GM21515 (cell line): ENCODE measurements around the gene MAGEA12.
"Not testable (repeated sequence)": the region's sequence is repeated elsewhere in the genome, so short reads cannot be mapped to it uniquely, and the experiment has no call there.

Source experiments
- ATAC-seq: cut with Tn5 transposase; IDR thresholded peaks from one replicate; pipeline ENCODE4 v1.9.1; 2021; ENCODE audit not compliant: unreplicated experiment

MAGEA12 gene, protein sequence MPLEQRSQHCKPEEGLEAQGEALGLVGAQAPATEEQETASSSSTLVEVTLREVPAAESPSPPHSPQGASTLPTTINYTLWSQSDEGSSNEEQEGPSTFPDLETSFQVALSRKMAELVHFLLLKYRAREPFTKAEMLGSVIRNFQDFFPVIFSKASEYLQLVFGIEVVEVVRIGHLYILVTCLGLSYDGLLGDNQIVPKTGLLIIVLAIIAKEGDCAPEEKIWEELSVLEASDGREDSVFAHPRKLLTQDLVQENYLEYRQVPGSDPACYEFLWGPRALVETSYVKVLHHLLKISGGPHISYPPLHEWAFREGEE

DNA sequence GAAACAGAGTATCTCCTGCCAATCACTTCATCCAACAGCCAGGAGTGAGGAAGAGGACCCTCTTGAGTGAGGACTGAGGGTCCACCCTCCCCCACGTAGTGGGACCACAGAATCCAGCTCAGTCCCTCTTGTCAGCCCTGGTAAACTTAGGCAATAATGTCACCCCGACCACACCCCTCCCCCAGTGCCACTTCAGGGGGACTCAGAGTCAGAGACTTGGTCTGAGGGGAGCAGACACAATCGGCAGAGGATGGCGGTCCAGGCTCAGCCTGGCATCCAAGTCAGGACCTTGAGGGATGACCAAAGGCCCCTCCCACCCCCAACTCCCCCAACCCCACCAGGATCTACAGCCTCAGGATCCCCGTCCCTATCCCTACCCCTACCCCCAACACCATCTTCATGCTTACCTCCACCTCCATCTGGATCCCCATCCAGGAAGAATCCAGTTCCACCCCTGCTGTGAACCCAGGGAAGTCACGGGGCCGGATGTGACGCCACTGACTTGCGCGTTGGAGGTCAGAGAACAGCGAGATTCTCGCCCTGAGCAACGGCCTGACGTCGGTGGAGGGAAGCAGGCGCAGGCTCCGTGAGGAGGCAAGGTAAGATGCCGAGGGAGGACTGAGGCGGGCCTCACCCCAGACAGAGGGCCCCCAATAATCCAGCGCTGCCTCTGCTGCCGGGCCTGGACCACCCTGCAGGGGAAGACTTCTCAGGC lies at the start of gene MAGEA12, which contains the start of gene CSAG1:
MAGEA12 (plus strand) TSS at position 497 of the 715 bp plus-strand sequence. CDS start 2,405 bp downstream, outside the sequence.
CSAG1 (minus strand) TSS at position 461 of the 715 bp plus-strand sequence. CDS start 1,261 bp downstream, outside the sequence.
- no peak for ATAC-seq

DNA sequence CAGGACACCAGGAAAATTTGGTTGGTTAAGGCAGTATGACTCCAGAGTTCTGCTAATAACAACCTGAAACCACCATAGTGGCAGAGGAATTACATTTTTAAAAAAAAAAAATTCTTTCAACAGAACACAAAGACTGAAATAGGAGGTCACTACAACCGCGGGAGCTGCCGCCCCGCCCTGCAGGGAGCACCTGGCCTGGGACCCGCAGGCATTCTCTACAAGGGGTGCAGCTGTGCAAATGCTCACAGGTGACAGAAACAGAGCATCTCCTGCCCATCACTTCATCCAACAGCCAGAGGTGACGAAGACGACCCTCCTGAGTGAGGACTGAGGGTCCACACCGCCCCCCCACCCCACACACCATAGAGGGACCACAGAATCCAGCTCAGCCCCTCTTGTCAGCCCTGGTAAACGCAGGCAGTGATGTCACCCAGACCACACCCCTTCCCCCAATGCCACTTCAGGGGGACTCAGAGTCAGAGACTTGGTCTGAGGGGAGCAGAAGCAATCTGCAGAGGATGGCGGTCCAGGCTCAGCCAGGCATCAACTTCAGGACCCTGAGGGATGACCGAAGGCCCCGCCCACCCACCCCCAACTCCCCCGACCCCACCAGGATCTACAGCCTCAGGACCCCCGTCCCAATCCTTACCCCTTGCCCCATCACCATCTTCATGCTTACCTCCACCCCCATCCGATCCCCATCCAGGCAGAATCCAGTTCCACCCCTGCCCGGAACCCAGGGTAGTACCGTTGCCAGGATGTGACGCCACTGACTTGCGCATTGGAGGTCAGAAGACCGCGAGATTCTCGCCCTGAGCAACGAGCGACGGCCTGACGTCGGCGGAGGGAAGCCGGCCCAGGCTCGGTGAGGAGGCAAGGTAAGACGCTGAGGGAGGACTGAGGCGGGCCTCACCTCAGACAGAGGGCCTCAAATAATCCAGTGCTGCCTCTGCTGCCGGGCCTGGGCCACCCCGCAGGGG lies 35.3 kb upstream of the MAGEA12 start, which contains the start of gene MAGEA3:
MAGEA3 (plus strand) TSS at position 843 of the 980 bp plus-strand sequence. CDS start 2,039 bp downstream, outside the sequence.
- not testable (repeated sequence) for ATAC-seq

DNA sequence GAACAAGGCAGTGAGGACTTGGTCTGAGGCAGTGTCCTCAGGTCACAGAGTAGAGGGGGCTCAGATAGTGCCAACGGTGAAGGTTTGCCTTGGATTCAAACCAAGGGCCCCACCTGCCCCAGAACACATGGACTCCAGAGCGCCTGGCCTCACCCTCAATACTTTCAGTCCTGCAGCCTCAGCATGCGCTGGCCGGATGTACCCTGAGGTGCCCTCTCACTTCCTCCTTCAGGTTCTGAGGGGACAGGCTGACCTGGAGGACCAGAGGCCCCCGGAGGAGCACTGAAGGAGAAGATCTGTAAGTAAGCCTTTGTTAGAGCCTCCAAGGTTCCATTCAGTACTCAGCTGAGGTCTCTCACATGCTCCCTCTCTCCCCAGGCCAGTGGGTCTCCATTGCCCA lies 33.2 kb upstream of the MAGEA12 start:
- ATAC-seq: not testable (repeated sequence)

DNA sequence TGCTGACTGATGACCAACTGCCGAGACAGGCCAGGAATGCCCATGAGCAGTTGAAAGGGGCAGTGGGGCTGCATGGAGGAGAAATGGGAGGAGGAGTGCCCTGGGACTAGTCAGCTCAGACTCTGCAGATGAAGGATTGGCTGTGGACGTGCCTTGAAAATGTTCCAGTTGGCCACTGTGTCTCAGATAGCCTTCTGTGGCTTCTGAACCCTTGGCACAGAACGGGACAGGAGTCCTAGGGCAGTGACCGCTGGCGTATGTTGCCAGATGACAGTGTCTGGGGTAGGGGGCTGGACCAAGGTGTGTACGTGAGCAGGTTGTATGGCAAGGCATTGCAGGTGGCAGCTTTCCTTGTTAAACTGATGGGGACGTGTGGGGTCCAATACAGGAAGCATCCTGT lies 27.1 kb upstream of the MAGEA12 start:
- not testable (repeated sequence) for ATAC-seq

DNA sequence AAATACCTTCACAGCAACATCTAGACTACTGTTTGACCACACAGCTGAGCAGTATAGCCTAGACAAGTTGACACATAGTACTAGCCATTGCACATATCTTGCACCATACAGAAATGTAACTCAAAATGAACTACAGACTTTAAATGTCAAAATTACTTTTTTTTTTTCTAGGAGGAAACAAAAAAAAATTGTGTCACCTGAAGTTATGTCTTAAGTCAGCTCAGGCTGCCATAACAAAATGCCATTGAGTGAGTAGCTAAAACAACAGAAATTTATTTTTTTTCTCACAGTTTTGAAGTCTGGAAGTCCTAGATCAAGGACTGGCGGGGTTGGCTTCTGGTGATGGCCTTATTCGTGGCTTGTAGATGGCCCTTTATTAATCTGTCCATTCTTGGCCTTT lies 24.4 kb upstream of the MAGEA12 start, which contains the start of gene CSAG2:
CSAG2 (minus strand) TSS at position 101 of the 400 bp plus-strand sequence. CDS start 161 bp downstream, outside the sequence.
- not testable (repeated sequence) for ATAC-seq

DNA sequence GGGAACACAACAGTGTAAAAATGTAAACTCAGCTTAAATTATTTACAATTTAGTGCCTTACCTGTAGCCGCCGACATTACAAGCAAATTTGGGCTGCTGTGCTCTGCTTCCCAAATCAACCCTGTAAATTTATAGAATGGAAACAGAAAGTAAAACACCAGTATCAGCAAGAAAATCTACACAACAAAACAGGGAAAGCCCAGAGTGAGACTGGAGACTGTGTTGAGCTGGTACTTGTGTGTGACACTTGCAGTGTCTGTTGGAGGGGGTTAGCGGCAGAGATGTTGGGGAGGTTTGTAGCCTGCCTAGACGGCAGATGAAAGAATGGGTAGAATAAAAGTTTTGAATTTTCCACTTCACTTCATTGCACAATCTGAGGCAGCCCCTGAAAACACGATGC lies 20.4 kb upstream of the MAGEA12 start:
- not testable (repeated sequence) for ATAC-seq

DNA sequence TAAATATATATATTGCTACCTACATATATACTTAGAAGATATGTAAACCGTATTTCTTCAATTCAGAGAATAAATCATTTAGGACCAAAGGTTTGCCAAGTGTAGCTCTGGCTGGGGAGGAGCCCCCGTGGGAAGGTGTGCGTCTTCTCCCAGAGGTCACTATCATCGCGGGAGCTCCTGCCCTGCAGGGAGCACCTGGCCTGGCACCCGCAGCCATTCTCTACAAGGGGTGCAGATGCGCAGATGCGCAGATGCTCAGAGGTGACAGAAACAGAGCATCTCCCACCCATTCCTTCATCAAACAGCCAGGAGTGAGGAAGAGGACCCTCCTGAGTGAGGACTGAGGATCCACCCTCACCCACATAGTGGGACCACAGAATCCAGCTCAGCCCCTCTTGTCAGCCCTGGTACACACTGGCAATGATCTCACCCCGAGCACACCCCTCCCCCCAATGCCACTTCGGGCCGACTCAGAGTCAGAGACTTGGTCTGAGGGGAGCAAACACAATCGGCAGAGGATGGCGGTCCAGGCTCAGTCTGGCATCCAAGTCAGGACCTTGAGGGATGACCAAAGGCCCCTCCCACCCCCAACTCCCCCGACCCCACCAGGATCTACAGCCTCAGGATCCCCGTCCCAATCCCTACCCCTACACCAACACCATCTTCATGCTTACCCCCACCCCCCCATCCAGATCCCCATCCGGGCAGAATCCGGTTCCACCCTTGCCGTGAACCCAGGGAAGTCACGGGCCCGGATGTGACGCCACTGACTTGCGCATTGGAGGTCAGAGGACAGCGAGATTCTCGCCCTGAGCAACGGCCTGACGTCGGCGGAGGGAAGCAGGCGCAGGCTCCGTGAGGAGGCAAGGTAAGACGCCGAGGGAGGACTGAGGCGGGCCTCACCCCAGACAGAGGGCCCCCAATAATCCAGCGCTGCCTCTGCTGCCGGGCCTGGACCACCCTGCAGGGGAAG lies 19.5 kb upstream of the MAGEA12 start, which contains the start of gene MAGEA2B:
MAGEA2B (plus strand) TSS at position 814 of the 973 bp plus-strand sequence. CDS start 2,479 bp downstream, outside the sequence.
- ATAC-seq: not testable (repeated sequence)

DNA sequence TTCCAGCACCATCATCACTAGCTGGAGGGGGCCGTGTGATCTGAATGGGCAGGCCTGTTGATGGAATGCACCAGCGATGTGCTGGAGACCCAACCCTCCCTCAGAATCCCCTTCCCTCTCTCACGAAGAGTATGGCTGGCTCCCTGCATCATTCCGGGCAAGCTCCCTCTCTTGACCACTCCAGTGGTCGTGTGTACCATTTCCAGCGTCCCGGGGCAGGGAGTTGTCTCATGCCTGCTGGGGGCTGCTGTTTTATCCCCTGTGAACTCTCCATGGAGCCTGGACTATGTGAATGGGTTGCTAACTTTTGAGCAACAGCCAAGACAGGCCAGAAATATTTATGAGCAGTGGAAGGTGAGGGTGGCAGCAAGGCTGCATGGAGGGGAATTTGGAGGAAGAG lies 8.1 kb upstream of the MAGEA12 start:
- ATAC-seq: no peak

DNA sequence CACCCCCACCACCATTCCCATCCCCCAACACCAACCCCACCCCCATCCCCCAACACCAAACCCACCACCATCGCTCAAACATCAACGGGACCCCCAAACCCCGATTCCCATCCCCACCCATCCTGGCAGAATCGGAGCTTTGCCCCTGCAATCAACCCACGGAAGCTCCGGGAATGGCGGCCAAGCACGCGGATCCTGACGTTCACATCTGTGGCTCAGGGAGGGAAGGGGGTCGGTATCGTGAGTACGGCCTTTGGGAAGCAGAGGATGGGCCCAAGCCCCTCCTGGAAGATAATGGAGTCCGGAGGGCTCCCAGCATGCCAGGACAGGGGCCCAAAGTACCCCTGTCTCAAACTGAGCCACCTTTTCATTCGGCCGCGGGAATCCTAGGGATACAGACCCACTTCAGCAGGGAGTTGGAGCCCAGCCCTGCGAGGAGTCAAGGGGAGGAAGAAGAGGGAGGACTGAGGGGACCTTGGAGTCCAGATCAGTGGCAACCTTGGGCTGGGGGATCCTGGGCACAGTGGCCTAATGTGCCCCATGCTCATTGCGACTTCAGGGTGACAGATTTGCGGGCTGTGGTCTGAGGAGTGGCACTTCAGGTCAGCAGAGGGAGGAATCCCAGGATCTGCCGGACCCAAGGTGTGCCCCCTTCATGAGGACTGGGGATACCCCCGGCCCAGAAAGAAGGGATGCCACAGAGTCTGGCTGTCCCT lies 744 bp downstream of the MAGEA12 start:
- ATAC-seq: not testable (repeated sequence)

DNA sequence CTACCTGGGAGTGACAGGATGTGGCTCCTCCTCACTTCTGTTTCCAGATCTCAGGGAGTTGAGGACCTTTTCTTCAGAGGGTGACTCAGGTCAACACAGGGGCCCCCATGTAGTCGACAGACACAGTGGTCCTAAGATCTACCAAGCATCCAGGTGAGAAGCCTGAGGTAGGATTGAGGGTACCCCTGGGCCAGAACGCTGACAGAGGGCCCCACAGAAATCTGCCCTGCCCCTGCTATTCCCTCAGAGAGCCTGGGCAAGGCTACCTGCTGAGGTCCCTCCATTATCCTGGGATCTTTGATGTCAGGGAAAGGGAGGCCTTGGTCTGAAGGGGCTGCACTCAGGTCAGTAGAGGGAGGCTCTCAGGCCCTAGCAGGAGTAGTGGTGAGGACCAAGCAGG lies 1.5 kb downstream of the MAGEA12 start:
- ATAC-seq: no peak

DNA sequence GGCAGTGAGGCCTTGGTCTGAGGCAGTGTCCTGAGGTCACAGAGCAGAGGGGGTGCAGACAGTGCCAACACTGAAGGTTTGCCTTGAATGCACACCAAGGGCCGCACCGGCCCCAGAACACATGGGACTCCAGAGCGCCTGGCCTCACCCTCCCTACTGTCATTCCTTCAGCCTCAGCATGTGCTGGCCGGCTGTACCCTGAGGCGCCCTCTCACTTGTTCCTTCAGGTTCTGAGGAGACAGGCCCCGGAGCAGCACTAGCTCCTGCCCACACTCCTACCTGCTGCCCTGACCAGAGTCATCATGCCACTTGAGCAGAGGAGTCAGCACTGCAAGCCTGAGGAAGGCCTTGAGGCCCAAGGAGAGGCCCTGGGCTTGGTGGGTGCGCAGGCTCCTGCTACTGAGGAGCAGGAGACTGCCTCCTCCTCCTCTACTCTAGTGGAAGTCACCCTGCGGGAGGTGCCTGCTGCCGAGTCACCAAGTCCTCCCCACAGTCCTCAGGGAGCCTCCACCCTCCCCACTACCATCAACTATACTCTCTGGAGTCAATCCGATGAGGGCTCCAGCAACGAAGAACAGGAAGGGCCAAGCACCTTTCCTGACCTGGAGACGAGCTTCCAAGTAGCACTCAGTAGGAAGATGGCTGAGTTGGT lies 2.4 kb downstream of the MAGEA12 start:
- no peak for ATAC-seq

DNA sequence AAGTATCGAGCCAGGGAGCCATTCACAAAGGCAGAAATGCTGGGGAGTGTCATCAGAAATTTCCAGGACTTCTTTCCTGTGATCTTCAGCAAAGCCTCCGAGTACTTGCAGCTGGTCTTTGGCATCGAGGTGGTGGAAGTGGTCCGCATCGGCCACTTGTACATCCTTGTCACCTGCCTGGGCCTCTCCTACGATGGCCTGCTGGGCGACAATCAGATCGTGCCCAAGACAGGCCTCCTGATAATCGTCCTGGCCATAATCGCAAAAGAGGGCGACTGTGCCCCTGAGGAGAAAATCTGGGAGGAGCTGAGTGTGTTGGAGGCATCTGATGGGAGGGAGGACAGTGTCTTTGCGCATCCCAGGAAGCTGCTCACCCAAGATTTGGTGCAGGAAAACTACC lies 3.0 kb downstream of the MAGEA12 start:
- ATAC-seq: not testable (repeated sequence)

DNA sequence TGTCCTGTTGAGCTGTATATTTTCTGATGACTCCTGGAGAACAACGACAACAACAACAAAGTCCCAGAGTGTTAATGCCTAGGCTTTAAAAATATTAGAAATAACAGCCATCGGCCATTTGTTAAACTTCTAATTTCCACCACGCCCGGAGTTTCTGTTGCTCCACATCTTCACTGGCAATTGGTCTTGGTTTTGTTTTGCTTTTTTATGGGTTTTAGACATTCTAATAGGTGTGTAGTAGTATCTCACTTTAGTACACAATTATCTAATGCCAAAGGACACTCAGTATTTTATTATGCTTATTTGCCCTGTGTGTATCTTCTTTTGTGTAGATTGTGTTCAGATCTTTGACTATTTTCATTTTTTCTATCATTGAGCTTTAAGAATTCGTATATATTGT lies 5.0 kb downstream of the MAGEA12 start:
- no peak for ATAC-seq

DNA sequence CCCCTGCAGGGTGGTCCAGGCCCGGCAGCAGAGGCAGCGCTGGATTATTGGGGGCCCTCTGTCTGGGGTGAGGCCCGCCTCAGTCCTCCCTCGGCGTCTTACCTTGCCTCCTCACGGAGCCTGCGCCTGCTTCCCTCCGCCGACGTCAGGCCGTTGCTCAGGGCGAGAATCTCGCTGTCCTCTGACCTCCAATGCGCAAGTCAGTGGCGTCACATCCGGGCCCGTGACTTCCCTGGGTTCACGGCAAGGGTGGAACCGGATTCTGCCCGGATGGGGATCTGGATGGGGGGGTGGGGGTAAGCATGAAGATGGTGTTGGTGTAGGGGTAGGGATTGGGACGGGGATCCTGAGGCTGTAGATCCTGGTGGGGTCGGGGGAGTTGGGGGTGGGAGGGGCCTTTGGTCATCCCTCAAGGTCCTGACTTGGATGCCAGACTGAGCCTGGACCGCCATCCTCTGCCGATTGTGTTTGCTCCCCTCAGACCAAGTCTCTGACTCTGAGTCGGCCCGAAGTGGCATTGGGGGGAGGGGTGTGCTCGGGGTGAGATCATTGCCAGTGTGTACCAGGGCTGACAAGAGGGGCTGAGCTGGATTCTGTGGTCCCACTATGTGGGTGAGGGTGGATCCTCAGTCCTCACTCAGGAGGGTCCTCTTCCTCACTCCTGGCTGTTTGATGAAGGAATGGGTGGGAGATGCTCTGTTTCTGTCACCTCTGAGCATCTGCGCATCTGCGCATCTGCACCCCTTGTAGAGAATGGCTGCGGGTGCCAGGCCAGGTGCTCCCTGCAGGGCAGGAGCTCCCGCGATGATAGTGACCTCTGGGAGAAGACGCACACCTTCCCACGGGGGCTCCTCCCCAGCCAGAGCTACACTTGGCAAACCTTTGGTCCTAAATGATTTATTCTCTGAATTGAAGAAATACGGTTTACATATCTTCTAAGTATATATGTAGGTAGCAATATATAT lies 20.4 kb downstream of the MAGEA12 start, which contains the start of gene MAGEA2:
MAGEA2 (minus strand) TSS at position 157 of the 965 bp plus-strand sequence. CDS start 2,479 bp downstream, outside the sequence.
- not testable (repeated sequence) for ATAC-seq

DNA sequence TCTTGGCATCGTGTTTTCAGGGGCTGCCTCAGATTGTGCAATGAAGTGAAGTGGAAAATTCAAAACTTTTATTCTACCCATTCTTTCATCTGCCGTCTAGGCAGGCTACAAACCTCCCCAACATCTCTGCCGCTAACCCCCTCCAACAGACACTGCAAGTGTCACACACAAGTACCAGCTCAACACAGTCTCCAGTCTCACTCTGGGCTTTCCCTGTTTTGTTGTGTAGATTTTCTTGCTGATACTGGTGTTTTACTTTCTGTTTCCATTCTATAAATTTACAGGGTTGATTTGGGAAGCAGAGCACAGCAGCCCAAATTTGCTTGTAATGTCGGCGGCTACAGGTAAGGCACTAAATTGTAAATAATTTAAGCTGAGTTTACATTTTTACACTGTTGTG lies 21.3 kb downstream of the MAGEA12 start:
- ATAC-seq: not testable (repeated sequence)

DNA sequence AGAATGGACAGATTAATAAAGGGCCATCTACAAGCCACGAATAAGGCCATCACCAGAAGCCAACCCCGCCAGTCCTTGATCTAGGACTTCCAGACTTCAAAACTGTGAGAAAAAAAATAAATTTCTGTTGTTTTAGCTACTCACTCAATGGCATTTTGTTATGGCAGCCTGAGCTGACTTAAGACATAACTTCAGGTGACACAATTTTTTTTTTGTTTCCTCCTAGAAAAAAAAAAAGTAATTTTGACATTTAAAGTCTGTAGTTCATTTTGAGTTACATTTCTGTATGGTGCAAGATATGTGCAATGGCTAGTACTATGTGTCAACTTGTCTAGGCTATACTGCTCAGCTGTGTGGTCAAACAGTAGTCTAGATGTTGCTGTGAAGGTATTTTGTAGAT lies 25.4 kb downstream of the MAGEA12 start, which contains the start of gene CSAG3:
CSAG3 (plus strand) TSS at position 301 of the 400 bp plus-strand sequence.
- not testable (repeated sequence) for ATAC-seq

DNA sequence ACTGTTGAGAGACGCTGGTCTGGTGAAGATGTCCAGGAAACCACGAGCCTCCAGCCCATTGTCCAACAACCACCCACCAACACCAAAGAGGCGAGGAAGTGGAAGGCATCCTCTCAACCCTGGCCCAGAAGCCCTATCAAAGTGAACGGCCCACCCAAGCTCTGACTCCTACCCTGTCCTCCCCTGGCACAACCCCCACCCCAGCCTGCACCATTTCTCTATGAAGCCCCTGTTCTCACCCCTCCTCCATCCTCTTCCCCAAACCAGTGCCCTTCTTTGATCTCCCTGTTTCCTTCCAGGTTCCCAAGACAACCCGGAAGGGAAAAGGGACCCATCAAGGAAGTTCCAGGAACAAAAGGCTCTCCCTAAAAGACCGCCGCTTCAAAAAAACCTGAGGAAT lies 26.0 kb downstream of the MAGEA12 start:
- ATAC-seq: not testable (repeated sequence)
